HCT116 (cell line): Measurements from ENCODE around the gene SPESP1. TPM values are rescaled to one million over a fixed set of nuclear protein-coding genes. Genes with fewer than 3 reads are reported as not detected.

Experiments used
- ATAC-seq: fragments of 200-7000 bp; cut with Tn5 transposase; 2 replicates; pipeline ENCODE4 v1.9.1; 2020; ENCODE audit warnings: mild to moderate bottlenecking, moderate library complexity
- BruUV-seq: library from RNA; stranded (reverse); fragments of 400-500 nt; replicated peaks from 2 replicates; lab custom pipeline; 2021; lab: Mats Ljungman, UMichigan
- CTCF ChIA-PET: fragments of 300-600 bp; sonication (Branson Sonifier 250); formaldehyde crosslinking; loops from one replicate; lab custom pipeline; 2021; ENCODE audit warnings: antibody characterized with exemption; lab: Charles Lee
- POLR2A ChIA-PET: fragments of 300-600, 350-600 bp; sonication (Branson Sonifier 250); formaldehyde crosslinking; loops from one replicate; lab custom pipeline; 2021; ENCODE audit warnings: antibody characterized with exemption; lab: Charles Lee
- RAD21 ChIA-PET, 2 experiments: fragments of 300-600 bp; sonication (Branson Sonifier 250); formaldehyde crosslinking; loops; one replicate each; lab custom pipeline; 2023; ENCODE audit warnings: low total read pairs in 2 of 2; ENCODE audit not compliant: uncharacterized antibody in 2 of 2, unreplicated experiment in 2 of 2, low non-redundant PET in 1 of 2; lab: Charles Lee
- DNase-seq: peaks from one replicate; pipeline ENCODE4 v3.0.0-alpha.2; 2010; ENCODE audit warnings: low read depth, low spot score
- H2AFZ ChIP-seq: fragments of 200-600 bp; shearing (Covaris generic), sonication (generic); 2 replicates; pipeline ENCODE4 v1.6.1; 2017; ENCODE audit warnings: low read depth, mixed run types, mixed read lengths, antibody characterized with exemption, low read length; ENCODE audit not compliant: poor library complexity, severe bottlenecking
- H3K27ac ChIP-seq: 2 replicates; pipeline ENCODE4 v1.5.1; 2012; ENCODE audit warnings: low read depth, low read length
- H3K27me3 ChIP-seq: fragments of 200-600 bp; sonication (generic); 2 replicates; pipeline ENCODE4 v1.6.1; 2016; ENCODE audit warnings: mixed run types, low read length, mixed read lengths; ENCODE audit not compliant: insufficient read depth
- H3K36me3 ChIP-seq, 2 experiments: fragments of 200-500 bp in 1 of 2; fragments of 200-600 bp in 1 of 2; sonication (Bioruptor generic) in 1 of 2; sonication (generic) in 1 of 2; 2 replicates each; pipeline versions ENCODE4 v1.5.1 to v1.6.1; 2014 to 2016; ENCODE audit warnings: low read length in 2 of 2, inconsistent platforms in 1 of 2, mixed read lengths in 1 of 2, mixed run types in 1 of 2; ENCODE audit not compliant: insufficient read depth in 2 of 2, control insufficient read depth in 1 of 2
- H3K4me1 ChIP-seq, 2 experiments: fragments of 200-600 bp in 1 of 2; sonication (generic) in 1 of 2; 2 replicates each; pipeline versions ENCODE4 v1.5.1 to v1.6.1; 2012 to 2017; ENCODE audit warnings: low read length in 2 of 2, inconsistent platforms in 1 of 2, mild to moderate bottlenecking in 1 of 2, mixed read lengths in 1 of 2, mixed run types in 1 of 2, moderate library complexity in 1 of 2; ENCODE audit not compliant: insufficient read depth in 2 of 2, control insufficient read depth in 1 of 2
- H3K4me2 ChIP-seq: fragments of 200-600 bp; sonication (generic); 2 replicates; pipeline ENCODE4 v1.6.1; 2017; ENCODE audit warnings: mixed run types, low read length, mixed read lengths
- H3K4me3 ChIP-seq, 2 experiments: fragments of 200-600 bp in 1 of 2; sonication (generic) in 1 of 2; replicated peaks in 1 of 2; 2 replicates each; pipeline ENCODE4 v1.5.1; 2011 to 2016; ENCODE audit warnings: low read length in 2 of 2, control low read depth in 1 of 2, low read depth in 1 of 2, mild to moderate bottlenecking in 1 of 2, mixed read lengths in 1 of 2, mixed run types in 1 of 2
- H3K79me2 ChIP-seq: fragments of 200-600 bp; sonication (generic); 2 replicates; pipeline ENCODE4 v1.6.1; 2017; ENCODE audit warnings: mild to moderate bottlenecking, mixed run types, low read length, moderate library complexity, mixed read lengths; ENCODE audit not compliant: insufficient read depth
- H3K9ac ChIP-seq: fragments of 200-600 bp; sonication (generic); 2 replicates; pipeline ENCODE4 v1.6.1; 2016; ENCODE audit warnings: low read length, mixed read lengths
- H3K9me2 ChIP-seq: fragments of 200-600 bp; sonication (generic), shearing (Covaris generic); 2 replicates; pipeline ENCODE4 v1.6.1; 2017; ENCODE audit warnings: mixed run types, mild to moderate bottlenecking, moderate library complexity; ENCODE audit not compliant: insufficient read depth
- H3K9me3 ChIP-seq, 2 experiments: fragments of 200-500 bp in 1 of 2; fragments of 200-600 bp in 1 of 2; sonication (Bioruptor generic) in 1 of 2; sonication (generic) in 1 of 2; 2 replicates each; pipeline ENCODE4 v1.6.1; 2014 to 2017; ENCODE audit warnings: low read length in 2 of 2, mixed read lengths in 2 of 2, inconsistent platforms in 1 of 2, low read depth in 1 of 2, mild to moderate bottlenecking in 1 of 2, mixed run types in 1 of 2, moderate library complexity in 1 of 2; ENCODE audit not compliant: control insufficient read depth in 1 of 2, insufficient read depth in 1 of 2
- H4K20me1 ChIP-seq: fragments of 200-600 bp; sonication (generic), shearing (Covaris generic); 2 replicates; pipeline ENCODE4 v1.6.1; 2017; ENCODE audit warnings: mixed run types, mild to moderate bottlenecking, moderate library complexity; ENCODE audit not compliant: insufficient read depth
- ATF3 ChIP-seq: IDR thresholded peaks from 2 replicates; pipeline ENCODE4 v1.6.1; 2012
- CBX3 ChIP-seq: IDR thresholded peaks from 2 replicates; pipeline ENCODE4 v1.6.1; 2012; ENCODE audit warnings: low read depth
- CEBPB ChIP-seq: IDR thresholded peaks from 2 replicates; pipeline ENCODE4 v1.6.1; 2012; ENCODE audit warnings: low read depth
- CTCF ChIP-seq, 3 experiments: fragments of 200-600 bp in 1 of 3; sonication (generic) in 1 of 3; IDR thresholded peaks in 2 of 3; conservative IDR thresholded peaks in 1 of 3; 2 replicates each; pipeline ENCODE4 v1.5.1; 2012 to 2017; ENCODE audit warnings: low read depth in 2 of 3, low read length in 2 of 3, antibody characterized with exemption in 1 of 3, borderline replicate concordance in 1 of 3, control low read depth in 1 of 3, mild to moderate bottlenecking in 1 of 3, mixed read lengths in 1 of 3, mixed run types in 1 of 3, moderate library complexity in 1 of 3; ENCODE audit not compliant: insufficient read depth in 1 of 3
- EGR1 ChIP-seq: IDR thresholded peaks from 2 replicates; pipeline ENCODE4 v1.6.1; 2012; ENCODE audit warnings: low read depth
- ELF1 ChIP-seq: IDR thresholded peaks from 2 replicates; pipeline ENCODE4 v1.6.1; 2012; ENCODE audit warnings: low read depth, borderline replicate concordance
- EZH2 ChIP-seq: fragments of 200-600 bp; sonication (generic); IDR thresholded peaks from 2 replicates; pipeline ENCODE4 v1.6.1; 2017; ENCODE audit warnings: antibody characterized with exemption, mixed run types
- EZH2phosphoT487 ChIP-seq: fragments of 200-600 bp; IDR thresholded peaks from 2 replicates; pipeline ENCODE4 v1.6.1; 2018; ENCODE audit warnings: antibody characterized with exemption, borderline replicate concordance
- FOSL1 ChIP-seq: IDR thresholded peaks from 2 replicates; pipeline ENCODE4 v1.6.1; 2012; ENCODE audit warnings: low read depth
- JUND ChIP-seq: IDR thresholded peaks from 2 replicates; pipeline ENCODE4 v1.6.1; 2012
- POLR2AphosphoS5 ChIP-seq: IDR thresholded peaks from 2 replicates; pipeline ENCODE4 v1.6.1; 2011; ENCODE audit warnings: mild to moderate bottlenecking, low read depth, low read length, moderate library complexity
- RAD21 ChIP-seq: IDR thresholded peaks from 2 replicates; pipeline ENCODE4 v1.6.1; 2012; ENCODE audit warnings: low read depth, mild to moderate bottlenecking
- TCF7L2 ChIP-seq: IDR thresholded peaks from 2 replicates; pipeline ENCODE4 v1.7.0; 2011; ENCODE audit warnings: borderline replicate concordance, inconsistent platforms; ENCODE audit not compliant: insufficient read depth, insufficient read length; ENCODE audit errors: extremely low read depth
- YY1 ChIP-seq: IDR thresholded peaks from 2 replicates; pipeline ENCODE4 v1.6.1; 2011; ENCODE audit warnings: low read length, low read depth, moderate library complexity, mild to moderate bottlenecking; ENCODE audit not compliant: insufficient replicate concordance; ENCODE audit errors: extremely low read depth
- ZBTB33 ChIP-seq: IDR thresholded peaks from 2 replicates; pipeline ENCODE4 v1.6.1; 2011; ENCODE audit warnings: mild to moderate bottlenecking, low read length, moderate library complexity; ENCODE audit not compliant: insufficient replicate concordance; ENCODE audit errors: extremely low read depth
- ZFX ChIP-seq: fragments of 450-650 bp; IDR thresholded peaks from 2 replicates; pipeline ENCODE4 v1.6.1; 2017
- ZNF274 ChIP-seq: fragments of 200-500 bp; sonication (Bioruptor generic); IDR thresholded peaks from 2 replicates; pipeline ENCODE4 v1.6.1; 2014; ENCODE audit warnings: mild to moderate bottlenecking, low read depth, low read length, inconsistent platforms
- intact Hi-C: fragments of 100-400 bp; cut with micrococcal nuclease; formaldehyde crosslinking; loops from 2 replicates; pipeline ENCODE4 v1.10.0; 2022
- total RNA-seq: library from RNA; stranded (reverse); gene quantifications from one replicate; pipeline ENCODE4 v1.2.1, GENCODE V29; 2021; ENCODE audit not compliant: unreplicated experiment

SPESP1 gene
- total RNA-seq, 1 experiment from 2014 or later, result not detected

- ChIA-PET POLR2A (no interaction called here), CTCF (no interaction called here), RAD21 (no interaction called here)
- no peak overlapping the region for H3K4me3 ChIP-seq
- H3K9ac ChIP-seq, result no peak overlapping the region
- DNase-seq (no peak), ATAC-seq (no peak)
- H4K20me1 ChIP-seq, result no peaks in the 10 kb centered on the region
- intact Hi-C loops, result no loop called here
- H3K27ac ChIP-seq, result no peak overlapping the region
- BruUV-seq, result no TSS peak
- no peak overlapping the region for H2AFZ ChIP-seq
- H3K4me1 ChIP-seq, result no peaks in the 10 kb centered on the region
- H3K9me3 ChIP-seq, result no peaks in the 10 kb centered on the region
- no peak overlapping the region for H3K4me2 ChIP-seq
- no peaks in the 10 kb centered on the region for H3K9me2 ChIP-seq
- H3K36me3 ChIP-seq, result no peaks in the 10 kb centered on the region
- no peaks in the 10 kb centered on the region for H3K27me3 ChIP-seq
- no peaks in the 10 kb centered on the region for H3K79me2 ChIP-seq
- no peak for TF ChIP-seq CTCF (IDR thresholded peaks at IDR 0.05 in 2 of 3, conservative IDR thresholded peaks at IDR 0.05 in 1 of 3; ENCODE audit: borderline replicate concordance in 1 of 3, insufficient read depth in 1 of 3, low read depth in 2 of 3, low read length in 2 of 3)
Measured at GRCh38 chr15:68980786-68981185, 50.5 kb downstream of the SPESP1 start.

GRCh38 chr15:68981941-68982340, 51.6 kb downstream of the SPESP1 start:
- H3K4me2 ChIP-seq, result no peak overlapping the region
- no peak for ATAC-seq
- H3K9me2 ChIP-seq, result no peaks in the 10 kb centered on the region
- POLR2A ChIA-PET, result no interaction called here
- no peaks in the 10 kb centered on the region for H3K4me1 ChIP-seq
- intact Hi-C loops, result no loop called here
- no TSS peak for BruUV-seq
- H3K79me2 ChIP-seq, result no peaks in the 10 kb centered on the region
- H4K20me1 ChIP-seq, result no peaks in the 10 kb centered on the region
- H3K9ac ChIP-seq, result no peak overlapping the region
- no peaks in the 10 kb centered on the region for H3K36me3 ChIP-seq
- H2AFZ ChIP-seq, result no peak overlapping the region
- RAD21 ChIA-PET, result no interaction called here
- DNase-seq, result no peak
- CTCF ChIA-PET, result interaction anchor here (0.6 kb wide), 1 partner anchor 229 kb away, joined by 3 read pairs; no protein-coding TSS in a partner anchor
- no peak overlapping the region for H3K4me3 ChIP-seq
- no peaks in the 10 kb centered on the region for H3K27me3 ChIP-seq
- H3K9me3 ChIP-seq, result no peaks in the 10 kb centered on the region
- H3K27ac ChIP-seq, result no peak overlapping the region
- TF ChIP-seq JUND (no peak), RAD21 (no peak), ZBTB33 (no peak), EZH2phosphoT487 (no peak), CEBPB (no peak), EGR1 (no peak), CBX3 (no peak), ELF1 (no peak), TCF7L2 (no peak), ZFX (no peak), POLR2AphosphoS5 (no peak), FOSL1 (no peak), ATF3 (no peak), YY1 (no peak), ZNF274 (no peak), EZH2 (no peak)
